Liver (tissue), 3 donors: Measurements from ENCODE around the gene FRS3.
"Not testable (repeated sequence)": the region's sequence is repeated elsewhere in the genome, so short reads cannot be mapped to it uniquely, and the experiment has no call there.

ENCODE experiments used
- CTCF ChIP-seq: fragments of 150-350 bp; IDR thresholded peaks from 2 replicates; pipeline ENCODE4 v1.5.1; 2017; ENCODE audit warnings: improper control_type of control experiment, low read depth, low read length; ENCODE audit not compliant: missing input control
- GABPA ChIP-seq, 2 donors: IDR thresholded peaks in 1 of 2; conservative IDR thresholded peaks in 1 of 2; 2 replicates each; pipeline ENCODE4 v1.6.1; 2016; ENCODE audit warnings: antibody characterized with exemption in 2 of 2, mild to moderate bottlenecking in 1 of 2, moderate library complexity in 1 of 2
- MAX ChIP-seq: IDR thresholded peaks from 2 replicates; pipeline ENCODE4 v1.6.1; 2016; ENCODE audit warnings: antibody characterized with exemption
- REST ChIP-seq: IDR thresholded peaks from 2 replicates; pipeline ENCODE4 v1.6.1; 2016; ENCODE audit warnings: antibody characterized with exemption, mild to moderate bottlenecking
- YY1 ChIP-seq: IDR thresholded peaks from 2 replicates; pipeline ENCODE4 v1.6.1; 2016; ENCODE audit warnings: antibody characterized with exemption, mild to moderate bottlenecking
- TF ChIP-seq, protein P1 (sequence below): IDR thresholded peaks from 2 replicates; pipeline ENCODE4 v1.6.1; 2016; ENCODE audit warnings: antibody characterized with exemption
- donor health status: healthy.
- donor health status: healthy.

GRCh38 chr6:41766043-41766664 lies 13.5 kb downstream of the FRS3 start:
- TF ChIP-seq CTCF; MAX; GABPA (IDR thresholded peaks at IDR 0.05 in 1 of 2, conservative IDR thresholded peaks at IDR 0.05 in 1 of 2); YY1; REST: not testable (repeated sequence)
- TF ChIP-seq, protein P1, sequence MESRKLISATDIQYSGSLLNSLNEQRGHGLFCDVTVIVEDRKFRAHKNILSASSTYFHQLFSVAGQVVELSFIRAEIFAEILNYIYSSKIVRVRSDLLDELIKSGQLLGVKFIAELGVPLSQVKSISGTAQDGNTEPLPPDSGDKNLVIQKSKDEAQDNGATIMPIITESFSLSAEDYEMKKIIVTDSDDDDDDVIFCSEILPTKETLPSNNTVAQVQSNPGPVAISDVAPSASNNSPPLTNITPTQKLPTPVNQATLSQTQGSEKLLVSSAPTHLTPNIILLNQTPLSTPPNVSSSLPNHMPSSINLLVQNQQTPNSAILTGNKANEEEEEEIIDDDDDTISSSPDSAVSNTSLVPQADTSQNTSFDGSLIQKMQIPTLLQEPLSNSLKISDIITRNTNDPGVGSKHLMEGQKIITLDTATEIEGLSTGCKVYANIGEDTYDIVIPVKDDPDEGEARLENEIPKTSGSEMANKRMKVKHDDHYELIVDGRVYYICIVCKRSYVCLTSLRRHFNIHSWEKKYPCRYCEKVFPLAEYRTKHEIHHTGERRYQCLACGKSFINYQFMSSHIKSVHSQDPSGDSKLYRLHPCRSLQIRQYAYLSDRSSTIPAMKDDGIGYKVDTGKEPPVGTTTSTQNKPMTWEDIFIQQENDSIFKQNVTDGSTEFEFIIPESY, result not testable (repeated sequence)
